ENCODE measurements around the gene WDR88. TPM values are rescaled to one million over a fixed set of nuclear protein-coding genes. Genes with fewer than 3 reads are reported as not detected.

The WDR88 gene
- total RNA-seq, 1 experiment from 2014 or later, result 0.20 TPM

GRCh38 chr19:33215438-33216197 is 83.7 kb downstream of the WDR88 start:
- intact Hi-C loops (cut with micrococcal nuclease; ENCODE audit: unreplicated experiment), result no loop called here
- no peaks in the 10 kb centered on the region for H3K4me1 Mint-ChIP-seq (ENCODE audit: low read depth, unreplicated experiment)
- no peaks in the 10 kb centered on the region for H3K36me3 Mint-ChIP-seq (ENCODE audit: insufficient read depth, unreplicated experiment)
- H3K27me3 Mint-ChIP-seq (ENCODE audit: insufficient read depth, unreplicated experiment), result peaks cover 3% of the 10 kb centered on the region
- H3K4me3 Mint-ChIP-seq (ENCODE audit: unreplicated experiment), result no peak overlapping the region
- H3K9me3 Mint-ChIP-seq (ENCODE audit: unreplicated experiment), result no peaks in the 10 kb centered on the region
- Histone ChIP-seq H3K4me3 (ENCODE audit: low read depth, low read length) (no peak overlapping the region), H3K27me3 (replicated peaks; ENCODE audit: control insufficient read depth, insufficient read depth, low read length) (no peaks in the 10 kb centered on the region; the same call in 1 of the 2 replicates), H3K36me3 (ENCODE audit: control insufficient read depth, insufficient read depth, low read length) (no peaks in the 10 kb centered on the region), H3K9me3 (no peaks in the 10 kb centered on the region), H3K4me1 (no peaks in the 10 kb centered on the region)
- ChIA-PET CTCF (no interaction called here), POLR2A (no interaction called here)
- no peak for DNase-seq
- BruUV-seq (replicated peaks), result no TSS peak
- TF ChIP-seq, protein P1, sequence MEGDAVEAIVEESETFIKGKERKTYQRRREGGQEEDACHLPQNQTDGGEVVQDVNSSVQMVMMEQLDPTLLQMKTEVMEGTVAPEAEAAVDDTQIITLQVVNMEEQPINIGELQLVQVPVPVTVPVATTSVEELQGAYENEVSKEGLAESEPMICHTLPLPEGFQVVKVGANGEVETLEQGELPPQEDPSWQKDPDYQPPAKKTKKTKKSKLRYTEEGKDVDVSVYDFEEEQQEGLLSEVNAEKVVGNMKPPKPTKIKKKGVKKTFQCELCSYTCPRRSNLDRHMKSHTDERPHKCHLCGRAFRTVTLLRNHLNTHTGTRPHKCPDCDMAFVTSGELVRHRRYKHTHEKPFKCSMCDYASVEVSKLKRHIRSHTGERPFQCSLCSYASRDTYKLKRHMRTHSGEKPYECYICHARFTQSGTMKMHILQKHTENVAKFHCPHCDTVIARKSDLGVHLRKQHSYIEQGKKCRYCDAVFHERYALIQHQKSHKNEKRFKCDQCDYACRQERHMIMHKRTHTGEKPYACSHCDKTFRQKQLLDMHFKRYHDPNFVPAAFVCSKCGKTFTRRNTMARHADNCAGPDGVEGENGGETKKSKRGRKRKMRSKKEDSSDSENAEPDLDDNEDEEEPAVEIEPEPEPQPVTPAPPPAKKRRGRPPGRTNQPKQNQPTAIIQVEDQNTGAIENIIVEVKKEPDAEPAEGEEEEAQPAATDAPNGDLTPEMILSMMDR (IDR thresholded peaks at IDR 0.05; ENCODE audit: insufficient read depth in 1 of 2, low read depth in 1 of 2, low read length in 1 of 2, severe bottlenecking in 1 of 2, unreplicated experiment in 1 of 2), result no peak
- no peak overlapping the region for H3K27ac Mint-ChIP-seq (ENCODE audit: unreplicated experiment)

- Histone ChIP-seq H3K36me3 (ENCODE audit: control insufficient read depth, insufficient read depth, low read length) (no peaks in the 10 kb centered on the region), H3K4me1 (no peaks in the 10 kb centered on the region), H3K9me3 (no peaks in the 10 kb centered on the region), H3K4me3 (ENCODE audit: low read depth, low read length) (no peak overlapping the region), H3K27me3 (replicated peaks; ENCODE audit: control insufficient read depth, insufficient read depth, low read length) (no peaks in the 10 kb centered on the region; the same call in 1 of the 2 replicates)
- H3K36me3 Mint-ChIP-seq (ENCODE audit: insufficient read depth, unreplicated experiment), result no peaks in the 10 kb centered on the region
- H3K9me3 Mint-ChIP-seq (ENCODE audit: unreplicated experiment), result no peaks in the 10 kb centered on the region
- TF ChIP-seq, protein P1 (IDR thresholded peaks at IDR 0.05; ENCODE audit: insufficient read depth in 1 of 2, low read depth in 1 of 2, low read length in 1 of 2, severe bottlenecking in 1 of 2, unreplicated experiment in 1 of 2), result no peak
- H3K4me3 Mint-ChIP-seq (ENCODE audit: unreplicated experiment), result no peak overlapping the region
- ChIA-PET POLR2A (no interaction called here), CTCF (no interaction called here)
- DNase-seq, result no peak
- intact Hi-C loops (cut with micrococcal nuclease; ENCODE audit: unreplicated experiment), result no loop called here
- no peaks in the 10 kb centered on the region for H3K4me1 Mint-ChIP-seq (ENCODE audit: low read depth, unreplicated experiment)
- no peak overlapping the region for H3K27ac Mint-ChIP-seq (ENCODE audit: unreplicated experiment)
- H3K27me3 Mint-ChIP-seq (ENCODE audit: insufficient read depth, unreplicated experiment), result peaks cover 4% of the 10 kb centered on the region
- BruUV-seq (replicated peaks), result no TSS peak
These were observed 84.4 kb downstream of the WDR88 start for GRCh38 chr19:33216198-33216830.

- Histone ChIP-seq H3K9me3 (no peaks in the 10 kb centered on the region), H3K4me3 (ENCODE audit: low read depth, low read length) (no peak overlapping the region), H3K4me1 (no peaks in the 10 kb centered on the region), H3K27me3 (replicated peaks; ENCODE audit: control insufficient read depth, insufficient read depth, low read length) (no peaks in the 10 kb centered on the region; the same call in 1 of the 2 replicates), H3K36me3 (ENCODE audit: control insufficient read depth, insufficient read depth, low read length) (no peaks in the 10 kb centered on the region)
- Mint-ChIP-seq H3K4me3 (ENCODE audit: unreplicated experiment) (no peak overlapping the region), H3K27me3 (ENCODE audit: insufficient read depth, unreplicated experiment) (peaks cover 4% of the 10 kb centered on the region), H3K27ac (ENCODE audit: unreplicated experiment) (no peak overlapping the region), H3K9me3 (ENCODE audit: unreplicated experiment) (no peaks in the 10 kb centered on the region), H3K36me3 (ENCODE audit: insufficient read depth, unreplicated experiment) (no peaks in the 10 kb centered on the region), H3K4me1 (ENCODE audit: low read depth, unreplicated experiment) (no peaks in the 10 kb centered on the region)
- CTCF ChIA-PET, result no interaction called here
- DNase-seq, result no peak
- intact Hi-C loops (cut with micrococcal nuclease; ENCODE audit: unreplicated experiment), result no loop called here
- no TSS peak for BruUV-seq (replicated peaks)
- POLR2A ChIA-PET, result no interaction called here
- TF ChIP-seq, protein P1 (IDR thresholded peaks at IDR 0.05; ENCODE audit: insufficient read depth in 1 of 2, low read depth in 1 of 2, low read length in 1 of 2, severe bottlenecking in 1 of 2, unreplicated experiment in 1 of 2), result no peak
These were observed 86.0 kb downstream of the WDR88 start for GRCh38 chr19:33217881-33218280.

Data from Caco-2 (cell line).